ENCODE measurements around the gene CPSF6.
A peak's percentile ranks its signal among the peaks of the same experiment; 100 is the strongest.
"Not testable (repeated sequence)": the region's sequence is repeated elsewhere in the genome, so short reads cannot be mapped to it uniquely, and the experiment has no call there.

CPSF6 gene, protein sequence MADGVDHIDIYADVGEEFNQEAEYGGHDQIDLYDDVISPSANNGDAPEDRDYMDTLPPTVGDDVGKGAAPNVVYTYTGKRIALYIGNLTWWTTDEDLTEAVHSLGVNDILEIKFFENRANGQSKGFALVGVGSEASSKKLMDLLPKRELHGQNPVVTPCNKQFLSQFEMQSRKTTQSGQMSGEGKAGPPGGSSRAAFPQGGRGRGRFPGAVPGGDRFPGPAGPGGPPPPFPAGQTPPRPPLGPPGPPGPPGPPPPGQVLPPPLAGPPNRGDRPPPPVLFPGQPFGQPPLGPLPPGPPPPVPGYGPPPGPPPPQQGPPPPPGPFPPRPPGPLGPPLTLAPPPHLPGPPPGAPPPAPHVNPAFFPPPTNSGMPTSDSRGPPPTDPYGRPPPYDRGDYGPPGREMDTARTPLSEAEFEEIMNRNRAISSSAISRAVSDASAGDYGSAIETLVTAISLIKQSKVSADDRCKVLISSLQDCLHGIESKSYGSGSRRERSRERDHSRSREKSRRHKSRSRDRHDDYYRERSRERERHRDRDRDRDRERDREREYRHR

DNA sequence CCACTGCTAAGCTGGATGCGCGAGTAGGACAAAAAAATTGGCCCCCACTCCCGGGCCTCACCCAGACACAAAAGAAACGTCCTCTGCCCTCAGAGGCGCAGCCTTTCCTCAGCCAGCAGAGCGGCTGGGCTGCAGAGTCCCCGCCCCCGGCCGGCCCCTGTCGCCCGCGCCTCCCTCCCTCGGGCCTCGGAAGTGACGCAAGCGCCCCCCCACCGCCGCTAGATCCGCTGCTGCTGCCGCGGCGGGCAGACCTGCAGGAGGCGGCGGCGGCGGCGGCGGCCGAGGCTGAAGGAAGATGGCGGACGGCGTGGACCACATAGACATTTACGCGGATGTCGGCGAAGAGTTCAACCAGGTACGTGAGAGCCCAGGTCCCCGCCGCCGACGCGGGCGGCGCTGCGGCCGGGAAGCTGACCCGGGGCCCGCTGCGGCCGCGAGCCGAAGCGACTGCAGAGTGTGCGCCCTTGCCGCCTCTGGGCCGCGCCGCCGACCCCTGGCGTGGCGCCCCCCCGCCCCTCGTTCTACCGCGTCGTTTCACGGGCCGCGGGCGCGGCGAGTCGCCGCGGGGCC lies at the start of gene CPSF6:
TSS of gene CPSF6 (plus strand) at position 218 of the 570 bp plus-strand sequence. CDS start at position 296, 78 bp downstream.
- TF ChIP-seq ZNF274 (IDR thresholded peaks at IDR 0.05; ENCODE audit: low read depth, low read length) = no peak
- TF ChIP-seq SUZ12 (IDR thresholded peaks at IDR 0.05; ENCODE audit: extremely low read depth, insufficient read depth, insufficient read length) = no peak
- no peak for TF ChIP-seq YY1 (IDR thresholded peaks at IDR 0.05; ENCODE audit: insufficient read depth, insufficient read length)
- Histone ChIP-seq H3K9me3 (ENCODE audit: insufficient read depth, low read length) (no peaks in the 10 kb centered on the region), H3K27me3 (ENCODE audit: insufficient read depth, insufficient read length) (no peaks in the 10 kb centered on the region), H3K4me3 (ENCODE audit: insufficient read length, low read depth) (peak within 1 kb of the TSS; percentile 84), H3K4me1 (ENCODE audit: insufficient read depth, insufficient read length) (no peaks in the 10 kb centered on the region), H3K36me3 (ENCODE audit: insufficient read depth, insufficient read length, low read length) (peaks cover 15% of the 10 kb centered on the region), H3K9ac (ENCODE audit: insufficient read length, low read depth) (peak within 1 kb of the TSS; percentile 95)
- peak; percentile 93 for DNase-seq (ENCODE audit: low read depth, low spot score)

DNA sequence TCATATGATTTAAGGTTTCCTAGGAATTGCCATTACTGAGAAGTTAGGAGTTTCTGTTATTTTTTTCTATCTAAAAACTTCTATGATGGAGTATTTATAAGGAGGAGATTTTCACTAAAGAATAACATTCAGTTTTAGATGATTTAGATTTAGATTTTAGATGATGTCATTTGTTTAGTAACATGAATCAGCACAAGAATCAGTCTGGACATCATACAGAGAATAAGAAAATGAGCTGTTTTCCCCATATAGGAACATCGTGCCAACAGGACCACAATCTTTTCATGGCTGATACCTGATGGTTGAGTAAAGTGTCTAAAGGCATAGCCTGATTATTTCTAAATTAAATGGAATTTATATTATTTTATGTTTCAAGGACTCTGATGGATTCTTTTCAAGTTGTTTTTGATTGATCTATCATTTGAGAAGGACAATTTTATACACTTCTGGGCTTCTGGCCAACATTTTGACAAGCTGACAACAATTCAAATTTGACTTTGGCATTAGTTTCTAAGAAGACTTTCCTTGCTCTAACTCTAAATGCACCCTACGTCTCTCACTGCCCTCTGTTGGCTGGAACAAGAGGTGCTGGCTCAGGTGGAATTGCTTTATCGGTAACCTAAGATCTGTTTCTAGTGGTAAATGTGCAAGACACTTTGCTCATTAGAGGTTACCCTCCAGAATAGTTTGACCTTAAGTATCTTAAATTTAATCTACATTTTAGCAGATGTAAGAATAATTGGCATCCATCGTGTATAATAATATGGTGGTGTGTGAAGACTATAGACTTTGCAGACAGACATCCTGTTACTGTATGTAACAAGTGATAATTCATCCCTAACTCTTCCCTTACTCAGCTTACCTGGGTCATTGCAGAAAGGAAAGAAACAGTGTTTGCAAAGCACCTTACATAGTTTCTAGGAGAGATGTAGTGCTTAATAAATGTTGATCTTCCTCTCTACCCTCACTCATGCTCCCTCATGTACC lies 42.8 kb upstream of the CPSF6 start:
- H3K27me3 ChIP-seq (ENCODE audit: insufficient read depth, insufficient read length) = no peaks in the 10 kb centered on the region
- peaks cover 53% of the 10 kb centered on the region for H3K9me3 ChIP-seq (ENCODE audit: insufficient read depth, low read length)
- H3K4me1 ChIP-seq (ENCODE audit: insufficient read depth, insufficient read length) = no peaks in the 10 kb centered on the region
- TF ChIP-seq SUZ12 (IDR thresholded peaks at IDR 0.05; ENCODE audit: extremely low read depth, insufficient read depth, insufficient read length) (no peak), YY1 (IDR thresholded peaks at IDR 0.05; ENCODE audit: insufficient read depth, insufficient read length) (no peak), ZNF274 (IDR thresholded peaks at IDR 0.05; ENCODE audit: low read depth, low read length) (no peak)
- no peak overlapping the region for H3K4me3 ChIP-seq (ENCODE audit: insufficient read length, low read depth)
- H3K9ac ChIP-seq (ENCODE audit: insufficient read length, low read depth) = no peak overlapping the region
- no peaks in the 10 kb centered on the region for H3K36me3 ChIP-seq (ENCODE audit: insufficient read depth, insufficient read length, low read length)
- DNase-seq (ENCODE audit: low read depth, low spot score) = no peak

DNA sequence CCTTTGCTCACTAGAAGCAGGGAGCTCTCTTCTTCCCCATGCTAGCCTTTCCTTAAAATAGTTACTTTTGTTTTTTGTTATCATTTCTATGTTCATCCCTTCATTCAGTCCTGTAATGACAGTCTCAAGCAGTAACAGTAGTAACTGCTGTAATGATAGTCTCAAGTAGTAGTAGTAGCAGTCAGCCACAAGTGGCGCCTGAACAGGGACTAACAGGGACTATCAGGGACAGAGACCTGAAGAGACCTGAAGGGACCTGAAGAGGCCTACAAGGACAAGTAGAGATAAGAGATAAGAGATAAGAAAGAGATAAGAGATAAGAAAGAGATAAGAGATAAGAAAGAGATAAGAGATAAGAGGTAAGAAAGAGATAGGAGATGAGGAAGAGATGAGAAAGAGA lies 39.4 kb upstream of the CPSF6 start:
- not testable (repeated sequence) for H3K4me1 ChIP-seq (ENCODE audit: insufficient read depth, insufficient read length); H3K4me3 ChIP-seq (ENCODE audit: insufficient read length, low read depth); H3K9ac ChIP-seq (ENCODE audit: insufficient read length, low read depth); DNase-seq (ENCODE audit: low read depth, low spot score); H3K27me3 ChIP-seq (ENCODE audit: insufficient read depth, insufficient read length); H3K36me3 ChIP-seq (ENCODE audit: insufficient read depth, insufficient read length, low read length)
- H3K9me3 ChIP-seq (ENCODE audit: insufficient read depth, low read length) = peaks cover 41% of the 10 kb centered on the region

DNA sequence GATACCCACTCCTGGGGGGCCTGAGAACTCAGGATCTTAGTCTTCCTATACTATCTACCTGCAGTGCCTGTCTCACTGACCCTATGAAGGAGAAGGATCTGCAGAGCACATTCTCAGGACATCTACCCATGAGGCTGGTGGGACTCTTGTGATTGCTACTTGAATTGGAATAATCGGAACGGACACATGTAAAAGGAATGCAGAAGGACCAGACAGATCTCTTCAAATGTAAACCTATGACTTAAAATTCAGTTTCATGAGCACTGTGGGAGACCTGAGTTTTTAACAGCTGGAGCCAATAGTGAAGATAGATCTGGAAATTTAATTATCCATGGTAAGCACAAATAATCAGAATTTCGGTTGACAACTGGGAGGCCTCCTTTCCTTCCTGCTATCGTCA lies 35.2 kb upstream of the CPSF6 start:
- Histone ChIP-seq H3K4me3 (ENCODE audit: insufficient read length, low read depth) (no peak overlapping the region), H3K4me1 (ENCODE audit: insufficient read depth, insufficient read length) (no peaks in the 10 kb centered on the region), H3K36me3 (ENCODE audit: insufficient read depth, insufficient read length, low read length) (no peaks in the 10 kb centered on the region), H3K27me3 (ENCODE audit: insufficient read depth, insufficient read length) (no peaks in the 10 kb centered on the region), H3K9me3 (ENCODE audit: insufficient read depth, low read length) (peaks cover 27% of the 10 kb centered on the region), H3K9ac (ENCODE audit: insufficient read length, low read depth) (no peak overlapping the region)
- no peak for DNase-seq (ENCODE audit: low read depth, low spot score)
- TF ChIP-seq YY1 (IDR thresholded peaks at IDR 0.05; ENCODE audit: insufficient read depth, insufficient read length) = no peak
- no peak for TF ChIP-seq SUZ12 (IDR thresholded peaks at IDR 0.05; ENCODE audit: extremely low read depth, insufficient read depth, insufficient read length)
- no peak for TF ChIP-seq ZNF274 (IDR thresholded peaks at IDR 0.05; ENCODE audit: low read depth, low read length)

DNA sequence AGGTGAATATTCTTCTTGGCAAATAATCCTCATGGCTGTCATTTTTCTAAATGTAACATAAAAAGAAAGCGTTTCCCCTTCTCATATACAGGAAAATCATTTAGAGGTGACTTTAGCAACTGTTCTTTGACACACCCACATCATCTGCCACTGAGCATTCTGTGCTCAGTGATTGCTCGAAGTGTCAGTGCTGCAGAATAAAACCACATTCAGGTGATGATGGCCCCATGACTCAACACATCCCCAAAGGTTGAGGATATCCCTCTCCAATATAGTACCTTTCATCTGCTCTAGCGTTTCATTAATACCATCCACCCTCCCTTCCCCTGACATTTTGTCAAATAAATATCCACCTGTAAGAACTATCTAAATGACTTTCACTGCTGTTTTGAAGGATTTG lies 28.7 kb upstream of the CPSF6 start:
- Histone ChIP-seq H3K9ac (ENCODE audit: insufficient read length, low read depth) (no peak overlapping the region), H3K36me3 (ENCODE audit: insufficient read depth, insufficient read length, low read length) (no peaks in the 10 kb centered on the region), H3K9me3 (ENCODE audit: insufficient read depth, low read length) (peaks cover 6% of the 10 kb centered on the region; the same call in 1 of the 2 replicates), H3K4me3 (ENCODE audit: insufficient read length, low read depth) (no peak overlapping the region), H3K27me3 (ENCODE audit: insufficient read depth, insufficient read length) (no peaks in the 10 kb centered on the region), H3K4me1 (ENCODE audit: insufficient read depth, insufficient read length) (no peaks in the 10 kb centered on the region)
- no peak for DNase-seq (ENCODE audit: low read depth, low spot score)
- TF ChIP-seq YY1 (IDR thresholded peaks at IDR 0.05; ENCODE audit: insufficient read depth, insufficient read length) (no peak), SUZ12 (IDR thresholded peaks at IDR 0.05; ENCODE audit: extremely low read depth, insufficient read depth, insufficient read length) (no peak), ZNF274 (IDR thresholded peaks at IDR 0.05; ENCODE audit: low read depth, low read length) (no peak)

DNA sequence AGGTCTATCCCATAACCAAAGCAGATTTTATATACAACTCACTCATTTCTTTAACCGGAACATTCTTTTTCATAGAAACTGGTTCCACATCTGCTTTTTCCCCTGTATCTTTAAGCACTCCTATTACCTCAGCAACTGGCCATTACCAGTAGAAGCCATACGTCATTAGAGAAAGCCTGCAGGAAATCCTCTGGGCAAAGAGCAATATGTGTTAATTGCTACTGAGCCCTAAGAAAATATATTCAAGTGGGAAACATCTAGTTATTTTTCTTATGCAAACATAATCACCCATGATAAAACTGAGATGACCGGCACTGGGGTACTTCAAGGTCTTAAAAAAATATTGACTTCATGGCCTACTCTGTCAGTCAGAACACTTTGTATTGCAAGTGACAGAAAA lies 28.2 kb upstream of the CPSF6 start:
- Histone ChIP-seq H3K27me3 (ENCODE audit: insufficient read depth, insufficient read length) (no peaks in the 10 kb centered on the region), H3K4me3 (ENCODE audit: insufficient read length, low read depth) (no peak overlapping the region), H3K9me3 (ENCODE audit: insufficient read depth, low read length) (peaks cover 6% of the 10 kb centered on the region; the same call in 1 of the 2 replicates)

More for the DNA sequence above, 28.2 kb upstream of the CPSF6 start:
- TF ChIP-seq YY1 (IDR thresholded peaks at IDR 0.05; ENCODE audit: insufficient read depth, insufficient read length) (no peak), ZNF274 (IDR thresholded peaks at IDR 0.05; ENCODE audit: low read depth, low read length) (no peak), SUZ12 (IDR thresholded peaks at IDR 0.05; ENCODE audit: extremely low read depth, insufficient read depth, insufficient read length) (no peak)
- H3K9ac ChIP-seq (ENCODE audit: insufficient read length, low read depth) = no peak overlapping the region
- no peak for DNase-seq (ENCODE audit: low read depth, low spot score)
- H3K4me1 ChIP-seq (ENCODE audit: insufficient read depth, insufficient read length) = no peaks in the 10 kb centered on the region
- H3K36me3 ChIP-seq (ENCODE audit: insufficient read depth, insufficient read length, low read length) = no peaks in the 10 kb centered on the region

Data from NT2/D1 (cell line).